ENCODE data around the gene TMEM184B.
A peak's percentile ranks its signal among the peaks of the same experiment; 100 is the strongest.

The TMEM184B gene

DNA sequence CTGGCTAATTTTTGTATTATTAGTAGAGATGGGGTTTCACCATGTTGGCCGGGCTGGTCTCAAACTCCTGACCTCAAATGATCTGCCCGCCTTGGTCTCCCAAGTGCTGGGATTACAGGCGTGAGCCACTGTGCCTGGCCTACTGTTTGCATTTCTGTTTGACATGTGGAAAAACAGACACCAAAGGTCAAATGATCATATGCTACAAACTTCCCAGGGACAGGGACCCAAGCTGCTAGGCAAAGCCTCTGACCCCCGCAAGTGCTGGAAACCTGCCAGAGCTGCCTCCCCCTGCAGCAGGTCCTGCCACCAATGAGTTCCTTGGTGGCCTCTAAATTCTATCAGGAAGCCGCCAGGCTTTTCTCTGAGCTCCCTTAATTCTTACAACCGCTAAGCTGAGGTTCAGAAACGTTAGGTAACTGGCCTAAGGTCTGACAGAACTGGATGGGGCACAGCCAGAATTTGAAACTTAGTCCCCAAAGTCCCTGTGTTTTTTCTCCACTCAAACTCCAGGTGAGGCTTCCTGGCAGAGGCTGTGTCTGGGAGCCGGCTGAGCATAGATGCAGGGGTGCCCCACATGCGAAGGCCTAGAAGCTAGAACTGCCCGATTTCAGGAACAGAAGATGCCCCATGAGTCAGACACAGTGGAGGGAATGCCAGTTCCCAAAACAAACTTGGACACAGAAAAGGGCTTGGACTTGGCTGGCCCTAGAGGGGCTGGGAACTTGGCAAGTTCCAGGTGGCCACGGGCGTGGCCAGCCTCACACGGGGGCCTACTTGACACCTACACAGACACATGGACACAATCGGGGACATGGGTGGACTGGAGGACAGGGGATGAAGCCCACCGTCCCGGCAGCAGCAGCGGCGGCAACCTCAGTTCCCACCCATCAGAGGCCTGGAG lies 37.1 kb upstream of the TMEM184B start:
- peak in 2 of 58 donors; percentile 25 to 26 for DNase-seq

DNA sequence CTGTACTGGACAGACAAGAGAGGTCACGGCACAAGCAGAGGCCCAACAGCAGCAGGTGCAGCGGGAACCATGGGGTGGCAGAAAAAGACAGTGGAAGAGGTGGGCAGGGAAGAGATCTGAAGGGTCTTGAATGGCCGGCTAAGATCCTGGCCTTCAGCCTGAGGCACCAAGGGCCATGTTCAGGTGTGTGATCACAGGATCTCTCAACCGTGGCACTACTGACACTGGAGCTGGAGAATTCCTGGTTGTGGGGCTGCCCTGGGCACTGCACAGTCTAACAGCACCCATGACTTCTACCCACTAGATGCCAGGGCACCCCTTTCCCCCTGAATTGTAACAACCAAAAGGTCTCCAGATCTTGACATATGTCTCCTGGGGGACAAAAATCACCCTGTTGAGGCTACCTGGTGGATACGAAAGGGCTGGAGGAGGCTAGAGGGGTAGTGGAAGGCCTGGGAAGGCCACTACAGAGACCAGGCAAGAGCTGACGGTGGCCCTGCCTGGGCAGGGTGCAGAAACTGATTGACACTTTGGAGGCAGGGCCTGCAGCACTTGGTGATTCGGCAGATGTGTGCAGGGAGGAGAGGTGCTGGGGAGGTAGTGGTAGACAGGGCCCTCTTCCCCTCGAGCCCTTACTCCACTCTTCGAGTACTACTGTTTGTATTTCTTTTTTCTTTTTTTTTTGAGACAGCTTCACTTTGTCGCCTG lies 36.1 kb upstream of the TMEM184B start:
- DNase-seq: no peak

DNA sequence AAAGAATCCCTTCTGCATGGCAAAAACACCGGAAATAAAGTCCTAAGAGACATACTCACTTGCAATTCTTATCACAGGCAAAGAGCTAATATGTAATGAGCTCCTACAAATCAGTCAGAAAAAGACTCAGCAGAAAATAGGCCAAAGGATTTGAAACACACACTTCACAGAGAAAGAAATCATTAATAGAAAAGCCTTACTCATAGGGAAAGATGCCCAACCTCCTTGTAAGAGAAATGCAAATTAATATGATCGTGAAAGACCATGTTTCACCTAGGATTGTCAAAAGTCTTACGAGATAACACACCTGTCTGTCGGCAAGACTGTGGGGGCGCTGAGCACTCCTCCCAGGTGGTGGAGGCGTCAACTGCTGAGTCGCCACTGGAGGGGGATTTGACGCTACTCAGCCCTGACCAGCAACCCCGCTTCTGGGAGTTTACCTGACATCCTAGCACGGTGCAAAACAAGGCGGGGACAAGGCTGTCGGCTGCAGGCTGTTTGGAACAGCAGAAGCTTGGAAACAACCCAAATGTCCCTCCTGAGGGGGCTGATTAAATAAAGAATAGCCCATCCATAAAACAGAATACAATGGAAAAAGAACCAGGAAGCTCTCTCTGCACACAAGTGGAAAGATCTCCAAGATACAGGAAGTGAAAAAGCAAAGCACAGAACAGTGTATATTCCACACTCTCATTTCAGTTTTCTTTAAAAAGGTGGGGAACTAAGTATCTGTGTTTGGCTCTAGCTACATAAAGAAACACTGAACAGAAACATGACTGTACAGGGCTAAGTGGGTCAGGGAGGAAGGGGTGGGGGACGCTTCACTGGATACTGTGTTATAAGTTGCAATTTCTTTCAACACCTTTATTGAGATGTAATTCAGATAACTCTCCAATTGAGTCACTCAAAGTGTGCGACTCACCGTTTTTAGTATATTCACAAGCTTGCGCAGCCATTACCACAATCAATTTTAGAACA lies 33.0 kb upstream of the TMEM184B start:
- DNase-seq: no peak

DNA sequence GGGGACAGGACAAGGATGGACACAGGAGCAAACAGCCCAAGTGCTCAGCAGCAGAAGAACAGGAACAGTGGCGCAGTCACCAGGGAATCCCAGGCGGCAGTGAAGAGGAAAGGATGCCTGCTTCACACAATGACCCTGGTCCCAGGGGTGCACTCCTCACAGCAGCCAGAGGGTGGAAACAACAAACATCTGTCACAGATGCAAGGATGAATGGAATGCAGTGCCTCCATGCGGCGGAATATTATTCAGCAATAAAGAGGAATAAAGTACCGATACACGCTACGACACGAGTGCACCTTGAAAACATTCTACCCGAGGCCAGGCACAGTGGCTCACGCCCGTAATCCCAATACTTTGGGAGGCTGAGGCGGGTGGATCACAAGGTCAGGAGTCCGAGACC lies 31.7 kb upstream of the TMEM184B start:
- DNase-seq: peak in 2 of 58 donors; percentile 12 to 19

DNA sequence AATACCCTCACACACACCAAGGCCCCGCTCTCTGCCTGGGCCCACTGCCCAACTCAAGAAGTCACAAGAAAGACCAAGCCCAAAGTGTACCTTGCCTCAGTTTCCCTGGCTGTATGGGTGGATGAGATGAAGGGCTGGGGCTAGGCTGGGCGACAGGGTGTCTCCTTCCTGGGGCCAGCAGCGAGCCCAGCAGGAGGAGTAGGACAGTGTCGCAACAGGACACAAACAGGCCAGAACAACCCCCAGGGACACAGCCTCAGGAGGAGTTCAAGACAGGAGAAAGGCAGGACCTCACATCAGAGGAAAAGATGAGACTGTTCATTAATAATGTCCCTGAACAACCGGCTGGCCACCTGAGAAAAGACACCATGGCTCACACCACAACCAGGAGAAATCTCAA lies 31.2 kb upstream of the TMEM184B start:
- no peak for DNase-seq

DNA sequence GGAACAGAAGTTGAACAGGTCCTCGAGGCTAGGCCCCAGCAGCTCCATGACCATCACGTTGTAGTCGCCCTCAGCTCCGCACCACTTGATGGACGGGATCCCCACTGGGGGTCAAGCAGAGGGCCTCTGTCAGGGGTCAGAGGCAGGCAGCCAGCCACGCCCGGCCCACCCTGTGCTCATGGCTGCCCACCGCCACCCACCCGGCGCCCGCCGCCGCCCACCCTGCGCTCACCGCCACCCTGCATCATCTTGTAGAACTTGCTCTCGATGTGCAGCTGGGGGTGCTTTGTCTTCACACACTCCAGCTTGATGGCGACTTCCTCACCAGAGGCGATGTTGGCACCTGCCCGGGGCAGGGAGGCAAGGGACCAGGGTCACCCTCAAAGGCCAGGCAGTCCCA lies 30.1 kb upstream of the TMEM184B start:
- no peak for DNase-seq

DNA sequence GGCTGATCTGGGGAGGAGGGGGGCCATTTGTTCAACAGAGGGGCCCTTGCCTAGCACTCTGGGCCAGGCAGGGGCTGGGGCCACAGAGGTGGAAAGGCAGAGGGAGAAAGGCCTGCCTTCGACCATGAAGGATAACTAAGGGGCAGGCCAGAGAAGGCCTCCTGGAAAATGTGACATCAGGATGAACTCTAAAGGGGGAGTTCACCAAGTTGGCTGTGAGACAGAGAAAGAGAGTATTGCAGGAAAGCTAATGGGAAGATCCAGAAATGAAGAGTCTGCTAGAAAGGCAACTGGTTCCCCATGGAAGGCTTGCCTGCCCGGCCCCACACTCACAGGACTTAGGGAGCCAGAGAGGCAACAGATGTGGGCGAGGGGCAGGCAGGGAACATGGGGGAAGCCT lies 28.1 kb upstream of the TMEM184B start:
- DNase-seq: no peak

DNA sequence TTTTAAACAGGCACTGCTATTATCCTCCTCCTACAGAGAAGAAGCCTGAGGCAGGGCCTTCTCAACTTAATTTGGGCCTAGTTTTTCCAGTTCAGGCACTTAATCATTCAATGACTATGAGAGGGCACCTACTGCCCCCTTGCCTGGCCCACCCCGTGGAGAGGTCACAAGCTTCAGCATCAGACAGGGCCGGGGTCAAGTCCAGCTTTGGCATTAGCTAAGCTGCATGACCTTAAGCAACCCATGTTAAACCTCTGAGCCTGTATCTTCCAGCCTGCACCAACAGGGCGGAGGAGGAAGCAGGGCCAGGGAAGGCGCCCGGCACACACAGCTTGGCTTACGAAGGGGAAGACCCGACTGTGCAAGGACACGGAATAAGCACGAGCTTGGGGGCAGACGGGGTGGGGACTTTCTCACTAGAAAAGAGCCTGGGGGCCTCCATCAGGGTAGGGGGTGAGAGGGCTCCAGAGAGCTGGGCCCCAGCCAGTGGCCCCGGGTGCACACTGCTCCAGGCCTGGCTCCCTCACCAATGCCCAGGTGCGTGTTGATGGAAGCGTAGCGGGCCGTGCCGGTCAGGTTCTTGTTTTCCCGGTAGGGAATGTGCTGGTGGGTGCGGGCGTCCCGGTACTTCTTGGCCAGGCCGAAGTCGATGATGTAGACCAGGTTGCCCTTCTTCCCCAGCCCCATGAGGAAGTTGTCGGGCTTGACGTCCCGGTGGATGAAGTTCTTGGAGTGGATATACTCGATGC lies 27.6 kb upstream of the TMEM184B start:
- no peak for DNase-seq

DNA sequence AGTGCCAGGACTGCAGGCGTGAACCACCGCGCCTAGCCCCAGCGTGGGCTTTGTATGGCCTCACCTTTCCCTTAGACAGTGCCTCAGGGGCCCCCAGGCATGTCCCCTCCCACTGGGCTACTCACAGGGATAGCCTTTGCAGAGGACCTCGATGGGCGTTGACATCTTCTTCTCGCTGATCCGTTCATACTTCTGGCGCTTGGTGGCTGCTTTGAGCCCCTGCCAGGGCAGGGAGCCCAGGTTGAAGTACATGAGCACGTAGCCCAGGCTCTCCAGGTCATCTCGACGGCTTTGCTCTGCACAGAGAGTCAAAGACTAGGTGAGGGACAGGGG lies 26.9 kb upstream of the TMEM184B start:
- no peak for DNase-seq

DNA sequence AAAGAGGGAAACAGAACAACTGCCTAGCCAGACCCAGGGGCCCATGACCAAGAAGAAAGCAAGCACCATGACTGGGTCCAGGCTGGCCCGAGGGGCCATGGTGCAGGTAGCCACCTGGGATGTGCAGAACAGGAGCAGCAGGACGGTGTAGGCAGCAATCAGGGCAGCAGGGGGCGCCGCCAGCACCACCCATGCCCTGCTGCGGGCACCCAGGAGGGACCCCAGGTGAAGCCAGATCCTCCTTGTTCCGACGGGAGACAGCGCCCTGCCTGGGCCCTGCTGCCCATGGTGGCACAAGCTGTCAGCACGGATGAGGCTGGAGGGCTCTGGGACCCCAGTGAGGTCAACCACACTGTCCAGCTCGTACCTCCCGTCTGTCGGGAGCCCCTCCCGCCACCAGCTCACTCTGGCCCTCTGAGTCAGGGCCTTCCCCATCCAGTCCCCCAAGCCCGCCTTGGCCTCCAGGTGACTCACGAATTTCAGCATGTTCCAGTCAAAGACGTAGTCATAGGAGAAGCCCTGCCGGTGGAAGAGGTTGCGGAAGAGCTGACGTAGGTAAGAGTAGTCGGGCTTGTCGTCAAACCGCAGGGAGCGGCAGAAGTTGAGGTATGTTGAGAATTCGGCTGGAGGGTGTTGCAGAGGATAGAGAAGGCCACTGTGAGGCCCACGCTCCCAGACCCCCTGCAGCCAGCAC lies 25.6 kb upstream of the TMEM184B start:
- DNase-seq: no peak

DNA sequence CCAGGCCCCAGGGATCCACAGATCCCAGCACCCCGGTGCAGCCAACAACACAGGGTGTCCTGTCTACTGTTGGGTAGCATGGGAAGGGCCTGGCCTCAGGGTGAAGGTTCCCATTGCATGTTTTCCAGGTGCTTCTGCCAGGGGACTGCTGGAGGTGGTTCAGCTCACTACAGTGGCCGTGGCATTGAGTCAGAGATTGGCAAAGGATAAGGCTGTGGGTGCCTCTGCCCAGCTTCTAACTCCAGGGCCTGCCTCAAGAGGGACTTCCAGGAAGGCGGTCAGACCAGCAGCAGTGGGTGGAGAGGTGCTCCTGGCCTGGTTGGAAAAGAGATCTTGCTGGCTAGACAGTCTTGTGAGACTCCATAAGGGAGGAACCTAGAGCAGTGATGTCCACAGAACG lies 23.6 kb upstream of the TMEM184B start:
- no peak for DNase-seq

DNA sequence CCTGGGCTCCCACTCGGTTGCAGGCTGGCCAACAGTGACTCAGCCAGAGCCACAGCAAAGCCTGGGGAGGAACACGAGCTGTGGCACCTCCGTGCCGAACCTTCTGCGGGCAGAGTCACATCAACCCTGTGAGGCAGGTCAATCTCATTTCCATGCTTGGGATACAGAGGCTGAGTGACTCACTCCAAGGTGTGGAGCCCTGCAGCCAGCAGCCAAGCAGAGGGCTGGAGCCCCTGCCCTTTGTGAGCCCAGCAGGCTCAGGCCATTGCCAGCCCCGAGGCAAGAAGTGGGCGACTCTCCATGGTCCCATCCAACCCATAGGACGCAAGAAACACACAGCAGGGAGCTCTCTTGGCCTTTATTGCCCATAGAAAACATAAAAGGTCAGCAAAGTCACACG lies 23.1 kb upstream of the TMEM184B start:
- no peak for DNase-seq

DNA sequence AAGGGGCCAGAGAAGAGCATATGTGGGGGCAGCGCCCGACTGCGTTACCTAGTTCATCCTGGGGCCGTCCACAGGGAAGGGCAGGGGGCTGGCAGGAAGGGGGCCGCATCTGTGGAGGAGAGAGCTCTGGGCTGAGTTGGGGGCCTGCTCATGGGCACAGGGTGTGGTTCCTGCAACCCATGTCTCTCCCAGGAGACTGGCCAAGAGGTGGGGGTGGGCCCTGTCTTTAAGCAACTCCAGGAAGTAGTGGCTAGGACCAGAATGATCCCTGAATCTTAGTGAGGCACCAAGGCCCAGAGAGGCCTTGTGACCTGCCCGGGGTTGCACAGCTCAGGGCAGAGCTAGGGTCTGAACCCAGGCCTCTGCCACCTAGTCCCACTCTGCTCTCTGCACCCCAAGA lies 22.5 kb upstream of the TMEM184B start:
- no peak for DNase-seq

DNA sequence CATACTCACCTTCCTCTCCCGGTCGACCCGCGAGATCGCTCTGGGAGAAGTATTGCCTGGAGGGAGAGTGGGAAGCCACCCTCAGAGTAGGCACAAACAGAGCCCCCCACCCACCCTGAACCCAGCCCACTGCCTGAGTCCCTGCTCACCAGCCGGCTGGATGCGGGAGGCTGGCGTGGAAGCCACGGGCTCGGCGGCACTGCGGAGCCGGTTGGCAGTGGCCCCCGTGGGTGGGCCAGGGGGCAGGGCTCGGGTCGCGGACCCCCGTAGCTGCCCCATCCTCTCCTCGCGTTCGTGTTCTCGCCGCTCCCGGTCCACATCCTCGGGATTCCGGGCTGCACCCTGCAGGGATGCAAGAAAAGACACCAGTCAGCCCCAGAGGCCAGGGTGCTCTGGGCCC lies 21.4 kb upstream of the TMEM184B start:
- no peak for DNase-seq

DNA sequence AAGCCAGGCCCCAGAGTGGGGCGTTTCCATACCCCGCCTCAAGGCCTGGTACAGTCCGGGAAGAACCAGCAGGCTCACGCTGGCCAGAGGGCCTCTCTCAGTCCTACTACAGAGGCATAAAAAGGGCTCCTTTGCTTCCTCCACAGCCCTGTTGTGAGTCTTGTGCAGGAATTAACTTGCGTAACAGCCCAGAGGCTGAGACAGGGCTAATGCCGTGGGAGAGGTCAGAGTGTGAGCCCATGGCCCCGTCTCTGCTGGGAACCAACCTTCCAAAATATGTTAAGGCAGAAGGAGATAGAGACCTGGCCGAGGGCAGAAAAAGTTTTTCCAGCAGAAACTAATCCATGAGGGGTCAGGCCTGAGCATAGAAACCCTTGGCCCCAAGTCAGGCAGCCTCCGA lies 19.9 kb upstream of the TMEM184B start:
- no peak for DNase-seq

DNA sequence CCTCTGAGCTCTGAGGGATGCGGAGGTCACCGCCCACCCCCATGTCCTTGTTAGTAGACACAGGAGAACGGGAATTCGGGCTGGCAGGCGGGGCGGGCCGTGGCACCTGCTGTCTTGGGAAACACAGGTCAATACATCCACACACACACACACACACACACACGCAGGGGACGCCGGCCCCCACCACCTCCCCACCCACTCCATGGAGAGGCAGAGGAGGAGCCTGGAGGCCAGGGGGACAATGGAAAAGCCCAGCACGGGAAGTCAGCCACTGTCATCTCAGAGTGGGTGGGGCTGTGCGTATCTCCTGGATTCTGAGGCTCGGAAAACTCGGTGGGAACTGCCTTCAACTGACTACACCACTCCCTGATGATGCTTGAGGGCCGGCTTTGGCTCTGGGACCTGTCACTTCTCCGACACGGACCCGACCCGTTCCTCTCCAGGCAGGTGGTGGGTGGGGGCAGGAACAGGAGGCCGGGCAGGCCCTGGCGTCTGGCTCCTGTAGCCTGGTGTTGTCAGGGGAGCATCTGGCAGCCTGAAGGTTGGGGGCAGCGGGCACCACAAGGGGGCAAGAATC lies 18.5 kb upstream of the TMEM184B start:
- peak in 1 of 58 donors; percentile 43 for DNase-seq

DNA sequence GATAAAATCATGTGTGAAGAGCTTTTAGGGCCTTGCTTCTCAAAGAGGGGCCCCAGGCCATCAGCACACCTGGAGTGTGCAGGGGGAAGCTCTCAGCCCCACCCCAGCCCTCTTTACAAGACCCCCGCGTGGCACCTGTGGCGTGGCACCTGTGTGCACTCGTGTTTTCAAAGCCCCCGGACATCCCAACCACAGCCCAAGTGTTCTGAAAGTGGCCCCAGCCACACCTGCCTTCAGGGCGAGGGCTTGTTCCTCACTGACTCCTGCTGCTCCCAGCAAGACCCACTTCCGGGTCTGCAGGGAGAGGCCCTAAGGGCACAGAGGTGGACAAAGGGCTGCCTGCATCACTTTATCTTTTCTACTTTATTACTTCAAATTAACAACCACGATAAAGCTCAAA lies 17.5 kb upstream of the TMEM184B start:
- no peak for DNase-seq

DNA sequence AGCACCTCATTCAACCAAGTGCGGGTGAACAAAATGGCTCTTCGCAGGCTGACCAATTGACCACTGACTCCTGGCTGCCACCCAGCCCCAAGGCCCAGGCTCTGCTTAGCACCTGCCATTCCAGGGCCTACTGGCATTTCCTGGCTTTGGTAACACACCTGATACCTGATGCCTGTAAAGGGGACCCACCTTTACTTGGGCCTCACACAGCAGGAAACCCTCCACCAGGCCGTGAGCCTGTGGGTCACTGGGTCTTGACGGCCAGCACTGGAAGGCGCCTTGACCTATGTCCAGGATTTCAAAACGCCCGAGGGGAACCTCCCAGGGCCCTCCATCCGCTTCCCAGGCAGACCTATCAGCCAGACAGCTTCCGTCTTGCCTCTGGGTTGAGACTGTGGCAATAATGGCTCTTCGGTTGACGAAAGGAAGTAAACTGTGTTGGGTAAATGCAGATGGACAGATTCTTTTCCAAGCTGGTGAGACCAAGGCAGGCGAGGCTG lies 16.8 kb upstream of the TMEM184B start:
- no peak for DNase-seq

DNA sequence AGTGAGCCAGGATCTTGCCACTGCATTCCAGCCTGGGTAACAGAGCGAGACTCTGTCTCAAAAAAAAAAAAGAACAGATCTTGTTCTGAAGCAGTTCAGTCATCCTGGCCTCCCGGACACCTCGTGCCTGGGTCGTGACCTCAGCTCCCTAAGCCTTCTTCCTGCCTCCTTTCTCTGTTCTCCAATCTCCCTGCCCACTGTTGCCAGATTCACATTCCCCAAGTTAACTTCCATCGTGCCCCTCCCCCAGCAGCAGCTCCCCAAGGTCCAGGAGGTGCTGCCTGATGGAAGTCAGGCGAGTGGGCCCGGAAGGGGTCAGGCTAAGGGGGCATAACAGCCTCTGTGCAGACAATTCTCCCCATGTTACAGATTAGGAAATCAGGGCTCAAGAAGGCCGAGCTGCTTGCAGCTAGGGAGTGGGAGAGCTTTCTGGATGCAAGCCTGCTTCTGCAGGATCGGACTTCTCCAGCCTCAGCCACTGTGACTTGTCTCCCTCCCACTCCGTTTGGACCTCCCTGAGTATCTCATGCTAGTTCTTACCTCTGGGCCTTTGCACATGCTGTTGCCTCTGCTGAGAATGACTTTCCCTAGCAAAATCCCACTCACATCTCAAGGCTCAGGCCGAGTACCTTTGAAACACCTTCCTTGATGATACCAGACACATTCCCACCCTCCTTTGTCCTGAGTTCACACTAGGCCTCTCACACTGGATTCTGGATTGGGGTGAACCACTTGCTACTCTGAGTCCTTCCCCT lies 14.3 kb upstream of the TMEM184B start:
- DNase-seq: no peak
